HG02938 (cell line): ENCODE data around the gene VWC2L.

ENCODE experiments used
- ATAC-seq: cut with Tn5 transposase; IDR thresholded peaks from one replicate; pipeline ENCODE4 v1.9.1; 2021; ENCODE audit warnings: mild to moderate bottlenecking, moderate library complexity; ENCODE audit not compliant: unreplicated experiment

Gene VWC2L

GRCh38 chr2:214533541-214533940 is 122.7 kb downstream of the VWC2L start:
- ATAC-seq, result no peak

- no peak for ATAC-seq
Observed at GRCh38 chr2:214536625-214537024, 125.8 kb downstream of the VWC2L start.

- ATAC-seq, result no peak
Observed at GRCh38 chr2:214537929-214538328, 127.1 kb downstream of the VWC2L start.

- no peak for ATAC-seq
Observed at GRCh38 chr2:214542295-214542694, 131.4 kb downstream of the VWC2L start.

GRCh38 chr2:214542866-214543265 is 132.0 kb downstream of the VWC2L start:
- no peak for ATAC-seq

- ATAC-seq, result no peak
Observed at GRCh38 chr2:214543386-214543955, 132.6 kb downstream of the VWC2L start.

GRCh38 chr2:214545898-214546542 is 135.2 kb downstream of the VWC2L start:
- ATAC-seq, result no peak

- ATAC-seq, result no peak
Observed at GRCh38 chr2:214547931-214548330, 137.1 kb downstream of the VWC2L start.

GRCh38 chr2:214549946-214550345 is 139.1 kb downstream of the VWC2L start:
- no peak for ATAC-seq

GRCh38 chr2:214550786-214551185 is 139.9 kb downstream of the VWC2L start:
- no peak for ATAC-seq

- no peak for ATAC-seq
Observed at GRCh38 chr2:214557884-214558283, 147.0 kb downstream of the VWC2L start.

GRCh38 chr2:214558341-214558740 is 147.5 kb downstream of the VWC2L start:
- ATAC-seq, result no peak

GRCh38 chr2:214560176-214560575 is 149.3 kb downstream of the VWC2L start:
- ATAC-seq, result no peak

GRCh38 chr2:214560618-214561190 is 149.8 kb downstream of the VWC2L start:
- ATAC-seq, result no peak

- ATAC-seq, result no peak
Observed at GRCh38 chr2:214565246-214565645, 154.4 kb downstream of the VWC2L start.

GRCh38 chr2:214566457-214566856 is 155.6 kb downstream of the VWC2L start:
- ATAC-seq, result no peak

GRCh38 chr2:214569419-214570035 is 158.7 kb downstream of the VWC2L start:
- ATAC-seq, result no peak

- ATAC-seq, result no peak
Observed at GRCh38 chr2:214574084-214574781, 163.4 kb downstream of the VWC2L start.

GRCh38 chr2:214575030-214575429 is 164.2 kb downstream of the VWC2L start:
- no peak for ATAC-seq

- no peak for ATAC-seq
Observed at GRCh38 chr2:214575465-214575864, 164.6 kb downstream of the VWC2L start.

- no peak for ATAC-seq
Observed at GRCh38 chr2:214577769-214578168, 166.9 kb downstream of the VWC2L start.

- ATAC-seq, result no peak
Observed at GRCh38 chr2:214578442-214578841, 167.6 kb downstream of the VWC2L start.
